GM23248 (cell line): ENCODE data around the gene MACROD2.

ENCODE experiments used
- EZH2 ChIP-seq: fragments of 200-600 bp; sonication (generic); IDR thresholded peaks from 2 replicates; pipeline ENCODE4 v1.6.1; 2018; ENCODE audit warnings: antibody characterized with exemption, mild to moderate bottlenecking; ENCODE audit not compliant: insufficient read depth, poor library complexity, severe bottlenecking
- EZH2phosphoT487 ChIP-seq: fragments of 200-600 bp; sonication (generic); IDR thresholded peaks from 2 replicates; pipeline ENCODE4 v1.6.1; 2018; ENCODE audit warnings: antibody characterized with exemption, moderate library complexity, mild to moderate bottlenecking, low read depth; ENCODE audit not compliant: insufficient read depth

DNA sequence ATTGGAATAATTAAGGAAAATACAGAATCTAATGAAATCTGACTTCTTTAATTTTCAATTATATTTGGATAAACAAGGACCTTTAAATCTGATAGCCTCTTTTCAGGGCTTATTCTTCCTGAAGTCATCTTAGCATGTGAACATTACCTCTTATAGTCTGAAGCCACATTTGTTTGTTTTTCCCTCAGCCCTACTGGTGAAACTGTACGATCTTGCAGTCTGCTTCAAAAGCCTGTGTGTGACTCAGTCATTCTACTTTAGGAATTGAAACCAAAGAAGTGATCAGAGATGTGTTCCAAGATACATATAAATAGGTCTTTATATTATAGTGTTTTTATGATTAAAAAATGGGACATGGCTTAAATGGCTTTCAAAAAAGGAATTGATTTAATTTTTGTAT is 67.5 kb downstream of the MACROD2 start:
- TF ChIP-seq EZH2phosphoT487 (no peak), EZH2 (no peak)
